A549 (cell line): ENCODE results near the gene GOLGA1. TPM values are rescaled to one million over a fixed set of nuclear protein-coding genes. Genes with fewer than 3 reads are reported as not detected.
A peak's percentile ranks its signal among the peaks of the same experiment; 100 is the strongest.

Experiments
- ATAC-seq, 2 experiments: fragments of 200-7000 bp in 1 of 2; fragments of >200 bp in 1 of 2; cut with Nextera tagmentation in 1 of 2; cut with Tn5 transposase in 1 of 2; 3 replicates each; pipeline versions ENCODE4 v1.8.0 to v1.9.1; 2018 to 2020; ENCODE audit warnings: mild to moderate bottlenecking in 1 of 2, moderate library complexity in 1 of 2
- CTCF ChIA-PET: fragments of 300-600 bp; sonication (Branson Sonifier 250); formaldehyde crosslinking; extraction: SDS; loops from one replicate; lab custom pipeline; 2021; ENCODE audit warnings: antibody characterized with exemption, inconsistent platforms; lab: Yijun Ruan, JAX
- POLR2A ChIA-PET: fragments of 350-600 bp; formaldehyde crosslinking; extraction: SDS; loops from one replicate; lab custom pipeline; 2021; ENCODE audit warnings: antibody characterized with exemption, inconsistent platforms; lab: Yijun Ruan, JAX
- DNase-seq, 2 experiments: peaks; one replicate each; pipeline versions ENCODE4 v3.0.0 to v3.0.0-alpha.2; 2011 to 2016; ENCODE audit warnings: low read depth in 1 of 2, low spot score in 1 of 2
- FAIRE-seq: peaks from 2 replicates; lab custom pipeline; 2011; peaks lifted over from hg19 to GRCh38; lab: Jason Lieb, UNC
- H3K27ac ChIP-seq, 2 experiments: fragments of >200 bp; sonication (Bioruptor Twin); formaldehyde crosslinking; 3 replicates each; pipeline ENCODE4 v1.5.1; 2016 to 2017
- H3K4me1 ChIP-seq: fragments of >200 bp; sonication (Bioruptor Twin); formaldehyde crosslinking; 3 replicates; pipeline ENCODE4 v1.6.1; 2016
- H3K4me2 ChIP-seq: fragments of >200 bp; sonication (Bioruptor Twin); formaldehyde crosslinking; 3 replicates; pipeline ENCODE4 v1.6.1; 2016
- H3K4me3 ChIP-seq: fragments of >200 bp; sonication (Bioruptor Twin); formaldehyde crosslinking; 3 replicates; pipeline ENCODE4 v1.5.1; 2016
- H3K9me3 ChIP-seq: fragments of >200 bp; sonication (Bioruptor Twin); formaldehyde crosslinking; 3 replicates; pipeline ENCODE4 v1.6.1; 2016
- ATOH8 ChIP-seq: fragments of 250-450 bp; sonication (Bioruptor Pico); IDR thresholded peaks from 2 replicates; pipeline ENCODE4 v1.5.0; 2020; ENCODE audit warnings: low read depth, mild to moderate bottlenecking, moderate library complexity
- CBX2 ChIP-seq: fragments of 200-600 bp; sonication (generic); IDR thresholded peaks from 2 replicates; pipeline ENCODE4 v1.6.1; 2016; ENCODE audit warnings: low read depth, mild to moderate bottlenecking, borderline replicate concordance
- CBX8 ChIP-seq: fragments of 200-600 bp; sonication (generic); IDR thresholded peaks from 2 replicates; pipeline ENCODE4 v1.6.1; 2016
- CHD4 ChIP-seq: fragments of 200-600 bp; sonication (generic); IDR thresholded peaks from 2 replicates; pipeline ENCODE4 v1.6.1; 2016; ENCODE audit warnings: antibody characterized with exemption, mild to moderate bottlenecking, borderline replicate concordance
- EHF ChIP-seq: fragments of 250-450 bp; sonication (Bioruptor Pico); IDR thresholded peaks from 2 replicates; pipeline ENCODE4 v1.5.0; 2020; ENCODE audit warnings: mild to moderate bottlenecking
- FOXS1 ChIP-seq: fragments of 250-450 bp; sonication (Bioruptor Pico); IDR thresholded peaks from 2 replicates; pipeline ENCODE4 v1.5.0; 2020; ENCODE audit warnings: mild to moderate bottlenecking, moderate library complexity
- HEYL ChIP-seq: fragments of 250-450 bp; sonication (Bioruptor Pico); IDR thresholded peaks from 2 replicates; pipeline ENCODE4 v1.8.0; 2021; ENCODE audit warnings: mild to moderate bottlenecking, moderate library complexity
- HOXB13 ChIP-seq: fragments of 250-450 bp; sonication (Bioruptor Pico); IDR thresholded peaks from 2 replicates; pipeline ENCODE4 v1.5.0; 2020; ENCODE audit warnings: low read depth, mild to moderate bottlenecking, moderate library complexity
- HOXB5 ChIP-seq: fragments of 250-450 bp; sonication (Bioruptor Pico); IDR thresholded peaks from 2 replicates; pipeline ENCODE4 v1.5.0; 2020; ENCODE audit warnings: mild to moderate bottlenecking, moderate library complexity
- KDM5A ChIP-seq: fragments of 200-600 bp; sonication (generic); IDR thresholded peaks from 2 replicates; pipeline ENCODE4 v1.6.1; 2016; ENCODE audit warnings: antibody characterized with exemption, mild to moderate bottlenecking
- MAFK ChIP-seq: fragments of 450-650 bp; IDR thresholded peaks from 2 replicates; pipeline ENCODE4 v1.6.1; 2014; ENCODE audit not compliant: partially characterized antibody
- MAZ ChIP-seq: fragments of 150-350 bp; IDR thresholded peaks from 2 replicates; pipeline ENCODE4 v1.6.1; 2014; ENCODE audit warnings: antibody characterized with exemption, low read depth, low read length, borderline replicate concordance
- NFE2L2 ChIP-seq: fragments of 150-350 bp; conservative IDR thresholded peaks from 2 replicates; pipeline ENCODE4 v1.6.1; 2014; ENCODE audit warnings: low read length
- NR3C1 ChIP-seq: fragments of >200 bp; sonication (Bioruptor Twin); formaldehyde crosslinking; IDR thresholded peaks from 3 replicates; pipeline ENCODE4 v1.6.1; 2017
- RARB ChIP-seq: fragments of 250-450 bp; sonication (Bioruptor Pico); IDR thresholded peaks from 2 replicates; pipeline ENCODE4 v1.8.0; 2021; ENCODE audit warnings: mild to moderate bottlenecking, moderate library complexity
- REST ChIP-seq: fragments of 200-600 bp; sonication (generic); IDR thresholded peaks from 2 replicates; pipeline ENCODE4 v1.6.1; 2016; ENCODE audit warnings: antibody characterized with exemption, mild to moderate bottlenecking, moderate library complexity
- RNF2 ChIP-seq: fragments of 200-600 bp; sonication (generic); IDR thresholded peaks from 2 replicates; pipeline ENCODE4 v1.6.1; 2016; ENCODE audit warnings: low read depth, mild to moderate bottlenecking, antibody characterized with exemption, moderate library complexity, borderline replicate concordance
- TFCP2L1 ChIP-seq: fragments of 250-450 bp; sonication (Bioruptor Pico); IDR thresholded peaks from 2 replicates; pipeline ENCODE4 v1.5.0; 2021; ENCODE audit warnings: mild to moderate bottlenecking
- TP53 ChIP-seq: fragments of 250-450 bp; sonication (Bioruptor Pico); IDR thresholded peaks from 2 replicates; pipeline ENCODE4 v1.5.0; 2021; ENCODE audit warnings: mild to moderate bottlenecking, moderate library complexity
- USF2 ChIP-seq: fragments of 450-650 bp; IDR thresholded peaks from 2 replicates; pipeline ENCODE4 v1.6.1; 2014; ENCODE audit warnings: antibody characterized with exemption
- ZSCAN20 ChIP-seq: fragments of 250-450 bp; sonication (Bioruptor Pico); IDR thresholded peaks from 2 replicates; pipeline ENCODE4 v1.8.0; 2022; ENCODE audit warnings: mild to moderate bottlenecking, moderate library complexity
- WGBS: methylation state at CpG from one replicate; pipeline ENCODE4 v1.1.6; 2017; ENCODE audit errors: missing lambda C conversion rate; 5-methylcytosine and 5-hydroxymethylcytosine counted together
- polyA plus RNA-seq, 4 experiments: library from polyadenylated mRNA; depleted of rRNA in 3 of 4; stranded (reverse); fragments of >200 nt; fragmentation: RNase III in 1 of 4; extraction: RNeasy Plus Mini Kit Qiagen cat#74134 plus additional on column Dnase treatment in 1 of 4; gene quantifications; 2 replicates in 3 of 4; 3 replicates in 1 of 4; pipeline ENCODE4 v1.2.3, GENCODE V29; 2011 to 2017
- TF ChIP-seq, protein P1 (sequence below): IDR thresholded peaks from 2 replicates; pipeline ENCODE4 v1.6.1; 2012

The GOLGA1 gene
- polyA plus RNA-seq, 2 of the 4 experiments (the other 2 are of a cell fraction) = 10.0 to 19.4 TPM

GRCh38 chr9:124860582-124861341 lies 80.1 kb downstream of the GOLGA1 start:
- POLR2A ChIA-PET = interaction anchor here (0.5 to 2.3 kb wide), 7 partner anchors 8 to 439 kb away, joined by 3 to 29 read pairs (median 3); partner anchors contain the start of genes NR6A1 and WDR38
- Histone ChIP-seq H3K4me3 (peak overlapping the region; percentile 85), H3K9me3 (no peaks in the 10 kb centered on the region), H3K4me2 (peak overlapping the region; percentile 96), H3K27ac (peak overlapping the region; percentile 89 to 93), H3K4me1 (peaks cover 48% of the 10 kb centered on the region)
- 2% methylated on average over 12 of the region's 12 CpGs for WGBS
- no peak for ATAC-seq
- CTCF ChIA-PET = interaction anchor here (0.6 to 43.0 kb wide), 10 partner anchors 9 to 404 kb away, joined by 3 to 2512 read pairs (median 4); partner anchors contain the start of genes NR6A1, OLFML2A and WDR38
- no peak for FAIRE-seq
- DNase-seq = no peak
- TF ChIP-seq, protein P1, sequence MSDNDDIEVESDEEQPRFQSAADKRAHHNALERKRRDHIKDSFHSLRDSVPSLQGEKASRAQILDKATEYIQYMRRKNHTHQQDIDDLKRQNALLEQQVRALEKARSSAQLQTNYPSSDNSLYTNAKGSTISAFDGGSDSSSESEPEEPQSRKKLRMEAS = no peak
- TF ChIP-seq HEYL (no peak), NFE2L2 (no peak), EHF (CRISPR knock-in tag) (no peak), ATOH8 (no peak), CBX2 (no peak), RNF2 (no peak), MAFK (no peak), HOXB5 (CRISPR knock-in tag) (no peak), TP53 (CRISPR knock-in tag) (no peak), HOXB13 (CRISPR knock-in tag) (no peak), MAZ (no peak), KDM5A (no peak), USF2 (no peak), CHD4 (no peak), FOXS1 (no peak), TFCP2L1 (no peak)

DNA sequence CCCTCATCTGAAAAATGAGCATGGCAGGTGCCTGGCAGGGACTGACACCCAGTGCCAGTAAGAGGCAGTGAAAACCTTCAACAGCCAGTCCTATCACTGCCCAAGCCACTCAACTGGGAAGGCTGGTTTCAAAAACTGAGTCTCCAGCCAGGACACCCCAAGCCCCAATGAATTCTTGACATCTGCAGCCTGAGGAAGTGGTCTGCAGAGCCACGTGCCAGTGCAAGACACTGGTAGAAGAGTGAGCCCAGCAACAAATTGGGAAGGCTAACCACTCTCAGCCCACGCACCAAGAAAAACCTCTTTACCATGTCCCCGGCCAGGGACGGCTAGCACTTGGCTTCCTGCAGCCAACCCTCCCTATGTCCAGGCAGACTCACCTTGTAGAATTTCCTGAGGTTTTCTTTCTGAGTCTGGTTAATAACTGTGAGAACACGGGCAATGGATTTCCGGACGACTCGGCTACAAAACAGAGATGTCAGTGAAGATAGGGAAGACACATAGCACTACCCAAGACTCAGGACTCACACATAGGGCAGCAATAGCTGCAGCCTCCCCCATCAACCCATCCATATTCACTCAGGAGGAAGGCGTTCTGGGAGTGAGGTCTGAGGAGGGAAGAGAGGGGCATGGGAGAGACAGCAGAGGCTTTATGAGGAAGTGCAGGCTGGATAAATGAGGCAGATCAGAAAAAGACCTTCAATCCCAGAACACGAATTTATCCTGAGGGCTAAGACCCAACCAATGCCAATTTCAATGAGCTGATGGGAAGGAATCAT lies 80.9 kb downstream of the GOLGA1 start:
- H3K27ac ChIP-seq = peak overlapping the region; percentile 89 to 93; a peak in 5 of 6 replicates
- FAIRE-seq = no peak
- H3K4me2 ChIP-seq = peak overlapping the region; percentile 96
- no peaks in the 10 kb centered on the region for H3K9me3 ChIP-seq
- CTCF ChIA-PET = interaction anchor here (0.6 to 43.0 kb wide), 8 partner anchors 9 to 404 kb away, joined by 3 to 2512 read pairs (median 5); partner anchors contain the start of genes NR6A1, OLFML2A and WDR38
- POLR2A ChIA-PET = interaction anchor here (1.5 kb wide), 1 partner anchor 9 kb away, joined by 3 read pairs; no protein-coding TSS in a partner anchor
- H3K4me1 ChIP-seq = peaks cover 48% of the 10 kb centered on the region
- no peak for TF ChIP-seq HEYL
- no peak for TF ChIP-seq NR3C1
- TF ChIP-seq ZSCAN20 (CRISPR knock-in tag) = no peak
- no peak for TF ChIP-seq RARB
- no peak for TF ChIP-seq HOXB5 (CRISPR knock-in tag)
- TF ChIP-seq REST = no peak
- TF ChIP-seq TP53 (CRISPR knock-in tag) = no peak
- TF ChIP-seq FOXS1 = no peak
- no peak for TF ChIP-seq CBX8
- TF ChIP-seq CHD4 = no peak
- TF ChIP-seq, all 56 proteins: peak for 0
- 65% methylated on average over 10 of the region's 10 CpGs for WGBS
- no peak for DNase-seq
- no peak for ATAC-seq
- H3K4me3 ChIP-seq = peak overlapping the region; percentile 85
